HepG2 (cell line): Measurements from ENCODE around the gene PRKD2. TPM values are rescaled to one million over a fixed set of nuclear protein-coding genes. Genes with fewer than 3 reads are reported as not detected.

Experiments used
- CHCHD3 ChIP-seq: sonication (generic); formaldehyde crosslinking; IDR thresholded peaks from 2 replicates; pipeline ENCODE4 v1.8.0; 2022; ENCODE audit warnings: mild to moderate bottlenecking, missing genetic modification reagents, moderate library complexity
- DNMT3B ChIP-seq: conservative IDR thresholded peaks from 2 replicates; pipeline ENCODE4 v1.6.1; 2016; ENCODE audit warnings: missing biosample characterization, control low read depth
- ETV5 ChIP-seq: IDR thresholded peaks from 2 replicates; pipeline ENCODE4 v1.6.1; 2018; ENCODE audit warnings: missing biosample characterization, missing genetic modification reagents, inconsistent platforms, borderline replicate concordance
- FOXK2 ChIP-seq: fragments of 450-650 bp; IDR thresholded peaks from 2 replicates; pipeline ENCODE4 v1.6.1; 2016
- HDAC2 ChIP-seq: sonication (generic); formaldehyde crosslinking; IDR thresholded peaks from 2 replicates; pipeline ENCODE4 v1.4.0; 2020; ENCODE audit warnings: missing genetic modification reagents
- KDM5A ChIP-seq: fragments of 200-600 bp; sonication (generic); IDR thresholded peaks from 2 replicates; pipeline ENCODE4 v1.7.0; 2018; ENCODE audit warnings: antibody characterized with exemption, mild to moderate bottlenecking, low read length, borderline replicate concordance
- KMT2B ChIP-seq: IDR thresholded peaks from 2 replicates; pipeline ENCODE4 v1.6.1; 2016; ENCODE audit warnings: missing genetic modification reagents, missing compliant biosample characterization
- MAFF ChIP-seq: IDR thresholded peaks from 2 replicates; pipeline ENCODE4 v1.6.1; 2011; ENCODE audit warnings: low read depth, low read length, improper control_type of control experiment
- MXD1 ChIP-seq: sonication (generic); formaldehyde crosslinking; IDR thresholded peaks from 2 replicates; pipeline ENCODE4 v1.4.0; 2020; ENCODE audit warnings: mild to moderate bottlenecking, missing genetic modification reagents
- RFX1 ChIP-seq: fragments of 450-650 bp; IDR thresholded peaks from 2 replicates; pipeline ENCODE4 v1.6.1; 2017
- ZNF136 ChIP-seq: sonication (generic); formaldehyde crosslinking; IDR thresholded peaks from 2 replicates; pipeline ENCODE4 v1.8.1; 2022; ENCODE audit warnings: low read depth, mild to moderate bottlenecking, moderate library complexity, missing genetic modification reagents
- ZNF326 ChIP-seq: sonication (generic); formaldehyde crosslinking; IDR thresholded peaks from 2 replicates; pipeline ENCODE4 v1.4.0; 2020; ENCODE audit warnings: missing genetic modification reagents, borderline replicate concordance
- ZNF484 ChIP-seq: sonication (generic); formaldehyde crosslinking; IDR thresholded peaks from 2 replicates; pipeline ENCODE4 v1.5.1; 2020; ENCODE audit warnings: mild to moderate bottlenecking, low read depth, missing genetic modification reagents, borderline replicate concordance
- ZNF777 ChIP-seq: sonication (generic); formaldehyde crosslinking; IDR thresholded peaks from 2 replicates; pipeline ENCODE4 v1.4.0; 2020; ENCODE audit warnings: missing genetic modification reagents
- ZNF883 ChIP-seq: sonication (generic); formaldehyde crosslinking; IDR thresholded peaks from 2 replicates; pipeline ENCODE4 v1.5.1; 2020; ENCODE audit warnings: mild to moderate bottlenecking, missing genetic modification reagents; ENCODE audit errors: not compliant biosample characterization
- ZSCAN12 ChIP-seq: sonication (generic); formaldehyde crosslinking; IDR thresholded peaks from 2 replicates; pipeline ENCODE4 v1.9.0; 2021; ENCODE audit warnings: mild to moderate bottlenecking, missing genetic modification reagents
- polyA plus RNA-seq, 8 experiments: library from polyadenylated mRNA; depleted of rRNA in 3 of 8; stranded (reverse) in 7 of 8; unstranded in 1 of 8; fragments of >200 nt; fragmentation: Illumina TruSeq in 4 of 8; extraction: Trizol in 4 of 8; gene quantifications; 2 replicates each; pipeline versions ENCODE4 v1.2.1 to v1.2.3, GENCODE V29; 2011 to 2016; ENCODE audit warnings: low read depth in 4 of 8, missing spikeins in 1 of 8, mixed read lengths in 1 of 8; ENCODE audit not compliant: insufficient read depth in 1 of 8
- total RNA-seq, 5 experiments: library from RNA; depleted of rRNA; stranded (reverse); fragments of >200 nt; fragmentation: Illumina TruSeq; extraction: Trizol; gene quantifications; 2 replicates each; pipeline ENCODE4 v1.2.3, GENCODE V29; 2016; ENCODE audit warnings: low read depth in 1 of 5
- TF ChIP-seq, protein P1 (sequence below): sonication (generic); formaldehyde crosslinking; IDR thresholded peaks from 2 replicates; pipeline ENCODE4 v1.4.0; 2020; ENCODE audit warnings: missing genetic modification reagents
- TF ChIP-seq, protein P2 (sequence below): IDR thresholded peaks from 2 replicates; pipeline ENCODE4 v1.6.1; 2018; ENCODE audit warnings: missing genetic modification reagents, mild to moderate bottlenecking, missing compliant biosample characterization
- TF ChIP-seq, protein P3 (sequence below): sonication (generic); formaldehyde crosslinking; IDR thresholded peaks from 2 replicates; pipeline ENCODE4 v1.4.0; 2020; ENCODE audit warnings: mild to moderate bottlenecking, missing genetic modification reagents
- TF ChIP-seq, protein P4 (sequence below): IDR thresholded peaks from 2 replicates; pipeline ENCODE4 v1.6.1; 2018; ENCODE audit warnings: missing genetic modification reagents

PRKD2 gene
- total and polyA plus RNA-seq, 2 of the 13 experiments (the other 11 are each of a cell fraction or from before 2014, with no cell fraction given): 6.7 to 7.3 TPM

- TF ChIP-seq, protein P1, sequence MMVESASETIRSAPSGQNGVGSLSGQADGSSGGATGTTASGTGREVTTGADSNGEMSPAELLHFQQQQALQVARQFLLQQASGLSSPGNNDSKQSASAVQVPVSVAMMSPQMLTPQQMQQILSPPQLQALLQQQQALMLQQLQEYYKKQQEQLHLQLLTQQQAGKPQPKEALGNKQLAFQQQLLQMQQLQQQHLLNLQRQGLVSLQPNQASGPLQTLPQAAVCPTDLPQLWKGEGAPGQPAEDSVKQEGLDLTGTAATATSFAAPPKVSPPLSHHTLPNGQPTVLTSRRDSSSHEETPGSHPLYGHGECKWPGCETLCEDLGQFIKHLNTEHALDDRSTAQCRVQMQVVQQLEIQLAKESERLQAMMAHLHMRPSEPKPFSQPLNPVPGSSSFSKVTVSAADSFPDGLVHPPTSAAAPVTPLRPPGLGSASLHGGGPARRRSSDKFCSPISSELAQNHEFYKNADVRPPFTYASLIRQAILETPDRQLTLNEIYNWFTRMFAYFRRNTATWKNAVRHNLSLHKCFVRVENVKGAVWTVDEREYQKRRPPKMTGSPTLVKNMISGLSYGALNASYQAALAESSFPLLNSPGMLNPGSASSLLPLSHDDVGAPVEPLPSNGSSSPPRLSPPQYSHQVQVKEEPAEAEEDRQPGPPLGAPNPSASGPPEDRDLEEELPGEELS (CRISPR knock-in tag): no peak
- 0 out of 2 replicates have a peak, but pooled peaks have one; percentile 39 for TF ChIP-seq ZNF326 (CRISPR knock-in tag)
- TF ChIP-seq ZNF883: peak; percentile 37
- TF ChIP-seq HDAC2 (CRISPR knock-in tag): peak; percentile 52; the same call in 1 of the 2 replicates
- no peak for TF ChIP-seq DNMT3B (CRISPR knock-in tag)
- no peak for TF ChIP-seq FOXK2
- TF ChIP-seq, protein P2, sequence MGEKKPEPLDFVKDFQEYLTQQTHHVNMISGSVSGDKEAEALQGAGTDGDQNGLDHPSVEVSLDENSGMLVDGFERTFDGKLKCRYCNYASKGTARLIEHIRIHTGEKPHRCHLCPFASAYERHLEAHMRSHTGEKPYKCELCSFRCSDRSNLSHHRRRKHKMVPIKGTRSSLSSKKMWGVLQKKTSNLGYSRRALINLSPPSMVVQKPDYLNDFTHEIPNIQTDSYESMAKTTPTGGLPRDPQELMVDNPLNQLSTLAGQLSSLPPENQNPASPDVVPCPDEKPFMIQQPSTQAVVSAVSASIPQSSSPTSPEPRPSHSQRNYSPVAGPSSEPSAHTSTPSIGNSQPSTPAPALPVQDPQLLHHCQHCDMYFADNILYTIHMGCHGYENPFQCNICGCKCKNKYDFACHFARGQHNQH (CRISPR knock-in tag): peak; percentile 34; the same call in 1 of the 2 replicates
- TF ChIP-seq ETV5 (CRISPR knock-in tag): peak; percentile 89
- no peak for TF ChIP-seq CHCHD3
- TF ChIP-seq, protein P3, sequence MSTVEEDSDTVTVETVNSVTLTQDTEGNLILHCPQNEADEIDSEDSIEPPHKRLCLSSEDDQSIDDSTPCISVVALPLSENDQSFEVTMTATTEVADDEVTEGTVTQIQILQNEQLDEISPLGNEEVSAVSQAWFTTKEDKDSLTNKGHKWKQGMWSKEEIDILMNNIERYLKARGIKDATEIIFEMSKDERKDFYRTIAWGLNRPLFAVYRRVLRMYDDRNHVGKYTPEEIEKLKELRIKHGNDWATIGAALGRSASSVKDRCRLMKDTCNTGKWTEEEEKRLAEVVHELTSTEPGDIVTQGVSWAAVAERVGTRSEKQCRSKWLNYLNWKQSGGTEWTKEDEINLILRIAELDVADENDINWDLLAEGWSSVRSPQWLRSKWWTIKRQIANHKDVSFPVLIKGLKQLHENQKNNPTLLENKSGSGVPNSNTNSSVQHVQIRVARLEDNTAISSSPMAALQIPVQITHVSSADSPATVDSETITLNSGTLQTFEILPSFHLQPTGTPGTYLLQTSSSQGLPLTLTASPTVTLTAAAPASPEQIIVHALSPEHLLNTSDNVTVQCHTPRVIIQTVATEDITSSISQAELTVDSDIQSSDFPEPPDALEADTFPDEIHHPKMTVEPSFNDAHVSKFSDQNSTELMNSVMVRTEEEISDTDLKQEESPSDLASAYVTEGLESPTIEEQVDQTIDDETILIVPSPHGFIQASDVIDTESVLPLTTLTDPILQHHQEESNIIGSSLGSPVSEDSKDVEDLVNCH (CRISPR knock-in tag): no peak
- TF ChIP-seq RFX1: no peak
- no peak for TF ChIP-seq ZSCAN12
- peak; percentile 68; the same call in 1 of the 2 replicates for TF ChIP-seq ZNF777 (CRISPR knock-in tag)
- TF ChIP-seq MXD1: no peak
- TF ChIP-seq KDM5A: peak; percentile 71; the same call in 1 of the 2 replicates
- TF ChIP-seq, protein P4, sequence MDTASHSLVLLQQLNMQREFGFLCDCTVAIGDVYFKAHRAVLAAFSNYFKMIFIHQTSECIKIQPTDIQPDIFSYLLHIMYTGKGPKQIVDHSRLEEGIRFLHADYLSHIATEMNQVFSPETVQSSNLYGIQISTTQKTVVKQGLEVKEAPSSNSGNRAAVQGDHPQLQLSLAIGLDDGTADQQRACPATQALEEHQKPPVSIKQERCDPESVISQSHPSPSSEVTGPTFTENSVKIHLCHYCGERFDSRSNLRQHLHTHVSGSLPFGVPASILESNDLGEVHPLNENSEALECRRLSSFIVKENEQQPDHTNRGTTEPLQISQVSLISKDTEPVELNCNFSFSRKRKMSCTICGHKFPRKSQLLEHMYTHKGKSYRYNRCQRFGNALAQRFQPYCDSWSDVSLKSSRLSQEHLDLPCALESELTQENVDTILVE (CRISPR knock-in tag): 0 out of 2 replicates have a peak, but pooled peaks have one; percentile 45
- TF ChIP-seq ZNF484 (CRISPR knock-in tag): no peak
- TF ChIP-seq ZNF136 (CRISPR knock-in tag): no peak
- TF ChIP-seq MAFF: no peak
- peak; percentile 60; the same call in 1 of the 2 replicates for TF ChIP-seq KMT2B
These were observed 3.0 kb downstream of the PRKD2 start (continued) for GRCh38 chr19:46713781-46714443.
